Fibroblast of skin of left quadriceps (primary cell): ENCODE data around the gene ZEB1.

Experiments
- DNase-seq, 2 experiments: peaks; one replicate each; pipeline ENCODE4 v3.0.0-alpha.2; 2013; ENCODE audit warnings: low read depth in 2 of 2

ZEB1 gene

GRCh38 chr10:31318854-31319601 is at the start of gene ZEB1:
Gene ZEB1 (plus strand): TSS chr10:31319216. CDS start chr10:31319235, 19 bp downstream.
- peak; percentile 81 to 83 for DNase-seq

DNA sequence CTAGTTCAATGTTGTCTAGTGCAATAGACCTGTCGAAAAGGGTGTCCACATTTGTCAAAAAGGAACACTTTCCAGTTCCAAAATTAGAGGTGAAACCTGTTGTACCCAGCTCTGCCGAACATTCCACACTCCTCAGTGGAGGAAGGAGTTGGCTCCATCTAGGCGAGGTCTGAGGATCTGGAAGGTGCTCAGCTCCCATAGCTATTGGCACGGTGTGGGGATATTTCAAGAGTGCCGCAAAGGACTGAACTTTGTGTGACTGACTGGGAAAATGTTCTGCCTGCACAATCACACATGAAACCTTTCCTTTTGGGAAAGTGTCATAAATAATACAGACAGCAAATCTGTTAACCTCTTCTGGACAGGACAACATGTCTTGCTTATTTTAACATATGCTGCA is 48.1 kb upstream of the ZEB1 start:
- DNase-seq, result no peak

DNA sequence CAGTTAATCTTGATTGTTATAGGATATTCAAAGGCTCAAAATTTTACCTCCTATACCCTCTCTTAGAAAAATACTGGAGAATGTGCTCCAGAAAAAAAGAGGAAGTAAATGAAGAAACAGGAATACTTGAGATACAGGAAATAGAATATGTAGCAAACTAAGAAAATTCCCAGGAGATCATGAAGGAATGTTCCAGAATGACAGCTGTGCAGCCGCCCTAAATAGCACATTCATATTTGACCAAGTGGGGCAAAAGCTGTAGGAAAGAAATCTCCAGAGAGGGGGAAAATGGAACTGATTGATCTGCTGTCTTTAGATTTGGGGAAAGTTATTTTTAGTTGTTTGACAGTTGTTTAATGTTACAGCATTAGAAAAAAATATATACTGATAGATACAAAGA is 46.2 kb upstream of the ZEB1 start:
- DNase-seq, result no peak

- DNase-seq, result no peak
Observed at GRCh38 chr10:31273789-31274188, 45.2 kb upstream of the ZEB1 start.

GRCh38 chr10:31274310-31274709 is 44.7 kb upstream of the ZEB1 start:
- no peak for DNase-seq

DNA sequence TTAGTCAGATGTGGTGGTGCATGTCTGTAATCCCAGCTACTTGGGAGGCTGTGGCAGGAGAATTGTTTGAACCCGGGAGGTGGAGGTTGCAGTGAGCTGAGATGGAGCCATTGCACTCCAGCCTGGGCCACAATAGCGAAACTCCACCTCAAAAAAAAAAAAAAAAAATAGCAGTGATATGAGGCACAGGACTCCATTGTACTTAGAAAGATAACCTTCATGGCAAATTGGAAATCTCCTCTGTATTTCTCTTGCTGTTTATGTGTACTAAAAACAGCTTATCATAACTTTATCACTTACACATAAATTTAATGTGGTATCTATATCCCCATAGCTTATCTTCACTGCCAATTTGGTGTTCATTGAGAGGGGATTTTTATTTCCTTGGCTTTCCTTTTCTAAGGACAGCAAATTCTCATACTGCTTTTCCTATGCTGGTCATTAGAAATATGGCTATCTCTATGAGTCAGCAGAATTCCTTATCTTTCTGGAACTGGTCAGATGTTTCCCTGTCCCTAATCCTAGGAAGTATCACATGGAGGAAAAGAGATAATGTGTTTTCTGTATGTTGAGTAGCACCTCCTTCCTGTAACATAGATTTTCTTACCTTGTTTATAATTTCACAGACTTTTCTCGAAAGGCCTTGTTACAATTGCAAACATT is 40.6 kb upstream of the ZEB1 start:
- no peak for DNase-seq

DNA sequence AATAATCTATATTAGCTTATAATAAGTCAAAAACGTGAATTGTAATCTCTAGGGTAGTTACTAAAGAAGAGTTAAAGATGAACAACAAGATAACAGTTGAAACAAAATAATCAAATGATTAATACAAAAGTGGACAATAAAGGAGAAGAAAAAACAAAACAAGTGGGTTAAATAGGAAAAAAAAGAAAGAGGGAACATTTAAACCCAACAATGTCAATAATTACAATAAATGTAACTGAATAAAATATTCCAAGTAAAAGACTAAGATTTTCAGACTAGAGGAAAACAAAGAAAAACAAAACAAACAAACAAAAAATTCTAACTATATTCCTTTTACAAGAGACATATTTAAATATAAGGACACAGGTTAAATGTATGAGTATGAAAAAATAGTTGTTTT is 38.0 kb upstream of the ZEB1 start:
- no peak for DNase-seq

DNA sequence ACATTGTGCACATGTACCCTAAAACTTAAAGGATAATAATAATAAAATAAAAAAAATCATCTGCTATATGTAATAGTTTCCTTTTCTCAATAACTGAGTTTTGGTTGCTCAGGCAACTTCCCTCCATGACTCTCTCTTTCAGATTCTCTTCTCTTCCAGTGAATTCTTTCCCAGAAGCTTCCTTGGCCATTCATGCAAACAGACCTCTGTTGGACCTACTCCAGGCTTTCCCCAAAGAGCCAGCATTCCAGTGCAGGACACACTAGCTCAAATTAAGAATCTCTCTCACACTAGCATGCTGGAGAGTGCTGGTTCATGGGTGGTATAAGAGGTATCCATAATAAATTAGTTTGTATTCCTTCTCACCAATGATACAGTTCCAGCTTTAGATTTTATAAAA is 31.0 kb upstream of the ZEB1 start:
- peak in 1 of 2 experiments; percentile 13 for DNase-seq

- peak; percentile 62 to 68 for DNase-seq
Observed at GRCh38 chr10:31288962-31289361, 30.1 kb upstream of the ZEB1 start.

GRCh38 chr10:31290386-31290785 is 28.6 kb upstream of the ZEB1 start:
- no peak for DNase-seq

- no peak for DNase-seq
Observed at GRCh38 chr10:31291123-31291522, 27.9 kb upstream of the ZEB1 start.

GRCh38 chr10:31294558-31294957 is 24.5 kb upstream of the ZEB1 start:
- DNase-seq, result no peak

GRCh38 chr10:31296754-31297153 is 22.3 kb upstream of the ZEB1 start:
- no peak for DNase-seq

GRCh38 chr10:31299119-31299518 is 19.9 kb upstream of the ZEB1 start:
- no peak for DNase-seq

GRCh38 chr10:31303212-31303611 is 15.8 kb upstream of the ZEB1 start:
- DNase-seq, result no peak

DNA sequence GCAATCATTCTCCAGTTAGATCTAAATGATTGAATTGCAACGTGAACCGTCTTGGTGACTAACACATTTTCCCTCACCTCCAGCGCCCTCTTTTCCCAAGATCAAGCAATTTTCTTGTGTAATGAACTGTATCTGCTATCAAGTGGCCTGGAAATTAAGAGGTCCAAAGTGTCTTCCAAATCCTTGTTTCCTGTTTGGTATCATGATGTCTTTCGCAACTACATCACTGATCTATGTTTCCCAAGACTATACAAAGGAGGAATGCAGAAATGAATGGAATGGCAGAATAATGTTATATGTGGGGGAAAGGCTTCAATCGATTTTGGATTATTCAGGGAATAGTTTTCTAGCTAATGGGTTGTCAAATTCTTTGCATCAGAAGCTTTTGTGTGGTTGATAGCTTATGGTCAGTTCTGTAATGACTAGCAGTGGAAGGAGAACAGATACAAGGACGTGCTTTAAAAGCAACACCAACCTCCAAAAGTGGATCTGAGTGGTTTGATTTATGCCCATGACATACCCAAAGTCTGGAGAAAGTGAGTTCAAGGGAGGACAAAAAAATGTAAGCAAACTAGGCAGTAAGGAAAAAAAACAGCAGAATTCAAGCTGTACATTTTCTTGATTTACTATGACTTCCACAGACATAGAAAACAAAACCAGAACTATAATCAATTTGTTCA is 14.6 kb upstream of the ZEB1 start:
- peak in 1 of 2 experiments; percentile 59 for DNase-seq

- no peak for DNase-seq
Observed at GRCh38 chr10:31313396-31313795, 5.6 kb upstream of the ZEB1 start.

GRCh38 chr10:31314256-31315150 is 4.5 kb upstream of the ZEB1 start:
- no peak for DNase-seq

- DNase-seq, result peak in 1 of 2 experiments; percentile 22
Observed at GRCh38 chr10:31315453-31315852, 3.6 kb upstream of the ZEB1 start.

GRCh38 chr10:31317171-31317570 is 1.8 kb upstream of the ZEB1 start:
- DNase-seq, result no peak

- no peak for DNase-seq
Observed at GRCh38 chr10:31317652-31318381, 1.2 kb upstream of the ZEB1 start.
